A549 (cell line): ENCODE measurements around the gene GRM7.

Experiments
- CEBPB ChIP-seq, 2 experiments: fragments of >200 bp in 1 of 2; sonication (Bioruptor Twin) in 1 of 2; formaldehyde crosslinking in 1 of 2; IDR thresholded peaks; 2 replicates each; pipeline ENCODE4 v1.6.1; 2012 to 2016
- EP300 ChIP-seq, 2 experiments: fragments of >200 bp; sonication (Bioruptor Twin); formaldehyde crosslinking; IDR thresholded peaks; 2 replicates in 1 of 2; 3 replicates in 1 of 2; pipeline ENCODE4 v1.6.1; 2016 to 2017
- HDAC2 ChIP-seq: fragments of 200-600 bp; sonication (generic); IDR thresholded peaks from 2 replicates; pipeline ENCODE4 v1.6.1; 2016
- HOXA7 ChIP-seq: fragments of 250-450 bp; sonication (Bioruptor Pico); IDR thresholded peaks from 2 replicates; pipeline ENCODE4 v1.5.0; 2020; ENCODE audit warnings: mild to moderate bottlenecking, moderate library complexity
- MAFK ChIP-seq: fragments of 450-650 bp; IDR thresholded peaks from 2 replicates; pipeline ENCODE4 v1.6.1; 2014; ENCODE audit not compliant: partially characterized antibody
- MYC ChIP-seq: IDR thresholded peaks from 2 replicates; pipeline ENCODE4 v1.6.1; 2012; ENCODE audit warnings: mild to moderate bottlenecking, inconsistent platforms, low read length, improper control_type of control experiment, borderline replicate concordance
- RAD21 ChIP-seq, 2 experiments: fragments of >200 bp in 1 of 2; sonication (Bioruptor Twin) in 1 of 2; formaldehyde crosslinking in 1 of 2; IDR thresholded peaks in 1 of 2; conservative IDR thresholded peaks in 1 of 2; 2 replicates in 1 of 2; 3 replicates in 1 of 2; pipeline ENCODE4 v1.6.1; 2012 to 2018; ENCODE audit warnings: inconsistent platforms in 1 of 2
- ZC3H11A ChIP-seq: fragments of 450-650 bp; IDR thresholded peaks from 2 replicates; pipeline ENCODE4 v1.6.1; 2014; ENCODE audit warnings: antibody characterized with exemption, mild to moderate bottlenecking
- TF ChIP-seq, protein P1 (sequence below): fragments of >200 bp; sonication (Bioruptor Twin); formaldehyde crosslinking; IDR thresholded peaks from 3 replicates; pipeline ENCODE4 v1.5.1; 2016
- TF ChIP-seq, protein P2 (sequence below): fragments of 450-650 bp; IDR thresholded peaks from 2 replicates; pipeline ENCODE4 v1.6.1; 2014; ENCODE audit warnings: antibody characterized with exemption

DNA sequence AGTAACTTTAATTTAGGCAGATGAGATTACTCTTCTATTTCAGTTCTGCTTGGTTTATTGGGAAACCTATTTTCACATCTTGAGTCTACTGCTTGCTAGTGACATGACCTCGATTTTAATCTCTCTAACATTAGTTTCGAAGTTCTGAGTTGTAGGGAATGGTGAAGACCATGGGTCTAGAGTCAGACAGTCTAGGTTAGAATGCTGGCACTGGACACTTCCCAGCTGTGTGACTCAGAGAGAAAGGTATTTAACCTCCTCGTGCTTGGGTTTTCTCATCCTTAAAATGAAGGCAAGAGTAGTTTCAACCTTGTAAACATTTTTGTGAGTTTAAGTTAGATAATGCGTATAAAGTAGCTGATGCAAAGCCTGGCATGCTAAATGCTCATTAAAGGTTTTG lies 422.1 kb downstream of the GRM7 start:
- TF ChIP-seq, protein P1, sequence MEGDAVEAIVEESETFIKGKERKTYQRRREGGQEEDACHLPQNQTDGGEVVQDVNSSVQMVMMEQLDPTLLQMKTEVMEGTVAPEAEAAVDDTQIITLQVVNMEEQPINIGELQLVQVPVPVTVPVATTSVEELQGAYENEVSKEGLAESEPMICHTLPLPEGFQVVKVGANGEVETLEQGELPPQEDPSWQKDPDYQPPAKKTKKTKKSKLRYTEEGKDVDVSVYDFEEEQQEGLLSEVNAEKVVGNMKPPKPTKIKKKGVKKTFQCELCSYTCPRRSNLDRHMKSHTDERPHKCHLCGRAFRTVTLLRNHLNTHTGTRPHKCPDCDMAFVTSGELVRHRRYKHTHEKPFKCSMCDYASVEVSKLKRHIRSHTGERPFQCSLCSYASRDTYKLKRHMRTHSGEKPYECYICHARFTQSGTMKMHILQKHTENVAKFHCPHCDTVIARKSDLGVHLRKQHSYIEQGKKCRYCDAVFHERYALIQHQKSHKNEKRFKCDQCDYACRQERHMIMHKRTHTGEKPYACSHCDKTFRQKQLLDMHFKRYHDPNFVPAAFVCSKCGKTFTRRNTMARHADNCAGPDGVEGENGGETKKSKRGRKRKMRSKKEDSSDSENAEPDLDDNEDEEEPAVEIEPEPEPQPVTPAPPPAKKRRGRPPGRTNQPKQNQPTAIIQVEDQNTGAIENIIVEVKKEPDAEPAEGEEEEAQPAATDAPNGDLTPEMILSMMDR = no peak
- TF ChIP-seq MYC (no peak), HDAC2 (no peak), CEBPB (IDR thresholded peaks at IDR 0.05) (no peak), RAD21 (conservative IDR thresholded peaks at IDR 0.05 in 1 of 2, IDR thresholded peaks at IDR 0.05 in 1 of 2) (no peak), HOXA7 (CRISPR knock-in tag) (no peak), MAFK (no peak), EP300 (IDR thresholded peaks at IDR 0.05) (no peak), ZC3H11A (no peak)
- TF ChIP-seq, protein P2, sequence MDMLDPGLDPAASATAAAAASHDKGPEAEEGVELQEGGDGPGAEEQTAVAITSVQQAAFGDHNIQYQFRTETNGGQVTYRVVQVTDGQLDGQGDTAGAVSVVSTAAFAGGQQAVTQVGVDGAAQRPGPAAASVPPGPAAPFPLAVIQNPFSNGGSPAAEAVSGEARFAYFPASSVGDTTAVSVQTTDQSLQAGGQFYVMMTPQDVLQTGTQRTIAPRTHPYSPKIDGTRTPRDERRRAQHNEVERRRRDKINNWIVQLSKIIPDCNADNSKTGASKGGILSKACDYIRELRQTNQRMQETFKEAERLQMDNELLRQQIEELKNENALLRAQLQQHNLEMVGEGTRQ = no peak
